T-helper 1 cell (primary cell): ENCODE measurements around the gene LKAAEAR1.
"Not testable (repeated sequence)": the region's sequence is repeated elsewhere in the genome, so short reads cannot be mapped to it uniquely, and the experiment has no call there.

Source experiments
- DNase-seq, 5 donors: peaks; one replicate each; pipeline ENCODE4 v3.0.0-alpha.2; 2012 to 2020

LKAAEAR1 gene

GRCh38 chr20:64096535-64096934 is 12.3 kb upstream of the LKAAEAR1 start:
- no peak for DNase-seq

GRCh38 chr20:64095927-64096326 is 11.7 kb upstream of the LKAAEAR1 start:
- DNase-seq: no peak

- no peak for DNase-seq
Measured at GRCh38 chr20:64095455-64095854, 11.3 kb upstream of the LKAAEAR1 start.

GRCh38 chr20:64093013-64093503 is 8.9 kb upstream of the LKAAEAR1 start:
- no peak for DNase-seq

GRCh38 chr20:64092258-64093012 is 8.2 kb upstream of the LKAAEAR1 start:
- no peak for DNase-seq

- DNase-seq: no peak
Measured at GRCh38 chr20:64091770-64092169, 7.6 kb upstream of the LKAAEAR1 start.

- DNase-seq: no peak
Measured at GRCh38 chr20:64091340-64091739, 7.1 kb upstream of the LKAAEAR1 start.

GRCh38 chr20:64090165-64090564 is 6.0 kb upstream of the LKAAEAR1 start:
- no peak for DNase-seq

- not testable (repeated sequence) for DNase-seq
Measured at GRCh38 chr20:64088586-64088985, 4.4 kb upstream of the LKAAEAR1 start.

- DNase-seq: not testable (repeated sequence)
Measured at GRCh38 chr20:64087226-64087825, 3.1 kb upstream of the LKAAEAR1 start.

GRCh38 chr20:64086801-64087200 is 2.6 kb upstream of the LKAAEAR1 start:
- DNase-seq: no peak

GRCh38 chr20:64084685-64085152 is 521 bp upstream of the LKAAEAR1 start:
- DNase-seq: no peak

- peak; percentile 40 to 75 (median 58) for DNase-seq
Measured at GRCh38 chr20:64083378-64083803, 807 bp downstream of the LKAAEAR1 start.

GRCh38 chr20:64082820-64083377 is 1.3 kb downstream of the LKAAEAR1 start:
- no peak for DNase-seq

GRCh38 chr20:64082126-64082731 is 2.0 kb downstream of the LKAAEAR1 start:
- no peak for DNase-seq

GRCh38 chr20:64081624-64081964 is 2.6 kb downstream of the LKAAEAR1 start:
- no peak for DNase-seq

- DNase-seq: no peak
Measured at GRCh38 chr20:64080813-64081623, 3.2 kb downstream of the LKAAEAR1 start.

GRCh38 chr20:64080013-64080812 is 4.0 kb downstream of the LKAAEAR1 start, which contains the start of gene OPRL1:
Gene OPRL1 (plus strand): TSS chr20:64080082. CDS start chr20:64092721, 12,639 bp downstream.
- DNase-seq: peak in 4 of 5 donors; percentile 39 to 56 (median 50)

GRCh38 chr20:64079273-64080012 is 4.8 kb downstream of the LKAAEAR1 start, which contains the start of gene RGS19:
Gene RGS19 (minus strand): TSS chr20:64079518. CDS start chr20:64076886, 2,632 bp downstream.
- peak; percentile 59 to 78 (median 64) for DNase-seq

- DNase-seq: no peak
Measured at GRCh38 chr20:64078934-64079272, 5.3 kb downstream of the LKAAEAR1 start.
